DMS114 treated with DMSO at 0.1 percent for 48 hours (cell line): ENCODE measurements around the gene MYH14.
"Not testable (repeated sequence)": the region's sequence is repeated elsewhere in the genome, so short reads cannot be mapped to it uniquely, and the experiment has no call there.

Experiments
- DNase-seq: peaks from one replicate; lab custom pipeline; 2025; ENCODE audit not compliant: unreplicated experiment; lab: John Stamatoyannopoulos, UW

Gene MYH14

GRCh38 chr19:50223439-50223716 lies 20.0 kb downstream of the MYH14 start:
- DNase-seq: no peak

DNA sequence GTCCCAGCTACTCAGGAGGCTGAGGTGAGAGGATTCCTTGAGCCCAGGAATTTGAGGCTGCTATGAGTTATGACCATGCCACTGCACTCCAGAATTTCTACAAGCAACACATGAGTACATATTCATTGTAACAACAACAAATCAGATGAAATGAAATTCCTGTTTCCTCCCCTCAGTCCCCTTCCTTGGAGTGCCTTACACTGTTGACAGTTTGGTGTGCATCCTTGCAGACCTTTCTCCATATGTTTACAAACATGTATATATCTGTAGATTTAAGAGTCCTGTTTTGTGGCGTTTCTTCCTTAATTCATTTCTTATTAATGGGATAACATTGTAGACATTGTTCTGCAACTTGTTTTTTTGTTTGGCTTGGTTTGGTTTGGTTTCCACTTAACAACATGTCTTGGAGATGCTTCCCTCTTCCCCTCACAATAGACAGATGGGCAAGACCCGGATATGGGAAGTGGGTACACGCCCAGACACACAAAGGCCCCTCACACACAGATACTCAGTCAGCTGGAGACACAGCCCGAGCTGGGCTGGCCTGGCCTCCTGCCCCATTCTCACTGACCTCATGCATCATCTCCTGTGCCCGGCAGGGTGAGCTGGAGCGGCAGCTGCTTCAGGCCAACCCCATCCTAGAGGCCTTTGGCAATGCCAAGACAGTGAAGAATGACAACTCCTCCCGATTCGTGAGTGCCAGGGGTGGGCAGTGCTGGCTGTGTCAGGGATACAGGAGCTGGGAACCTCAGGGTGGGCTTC lies 21.7 kb downstream of the MYH14 start:
- DNase-seq: no peak

- DNase-seq: no peak
Observed at GRCh38 chr19:50226536-50226935, 23.1 kb downstream of the MYH14 start.

DNA sequence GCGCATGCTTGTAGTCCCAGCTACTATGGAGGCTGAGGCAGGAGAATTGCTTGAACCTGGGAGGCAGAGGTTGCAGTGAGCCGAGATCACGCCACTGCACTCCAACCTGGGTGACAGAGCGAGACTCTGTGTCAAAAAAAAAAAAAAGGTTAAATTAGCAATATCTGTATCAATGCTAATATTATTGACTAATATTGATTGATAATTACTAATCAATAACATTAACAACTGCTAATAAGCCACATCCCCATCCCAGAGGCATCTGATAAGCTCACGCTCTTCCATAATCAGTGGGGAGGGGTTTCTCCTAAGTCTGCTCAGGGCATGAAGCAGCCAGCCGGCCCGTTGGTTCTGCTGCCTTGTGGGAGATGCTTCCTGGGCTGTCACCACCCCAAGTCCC lies 24.7 kb downstream of the MYH14 start:
- DNase-seq: not testable (repeated sequence)

DNA sequence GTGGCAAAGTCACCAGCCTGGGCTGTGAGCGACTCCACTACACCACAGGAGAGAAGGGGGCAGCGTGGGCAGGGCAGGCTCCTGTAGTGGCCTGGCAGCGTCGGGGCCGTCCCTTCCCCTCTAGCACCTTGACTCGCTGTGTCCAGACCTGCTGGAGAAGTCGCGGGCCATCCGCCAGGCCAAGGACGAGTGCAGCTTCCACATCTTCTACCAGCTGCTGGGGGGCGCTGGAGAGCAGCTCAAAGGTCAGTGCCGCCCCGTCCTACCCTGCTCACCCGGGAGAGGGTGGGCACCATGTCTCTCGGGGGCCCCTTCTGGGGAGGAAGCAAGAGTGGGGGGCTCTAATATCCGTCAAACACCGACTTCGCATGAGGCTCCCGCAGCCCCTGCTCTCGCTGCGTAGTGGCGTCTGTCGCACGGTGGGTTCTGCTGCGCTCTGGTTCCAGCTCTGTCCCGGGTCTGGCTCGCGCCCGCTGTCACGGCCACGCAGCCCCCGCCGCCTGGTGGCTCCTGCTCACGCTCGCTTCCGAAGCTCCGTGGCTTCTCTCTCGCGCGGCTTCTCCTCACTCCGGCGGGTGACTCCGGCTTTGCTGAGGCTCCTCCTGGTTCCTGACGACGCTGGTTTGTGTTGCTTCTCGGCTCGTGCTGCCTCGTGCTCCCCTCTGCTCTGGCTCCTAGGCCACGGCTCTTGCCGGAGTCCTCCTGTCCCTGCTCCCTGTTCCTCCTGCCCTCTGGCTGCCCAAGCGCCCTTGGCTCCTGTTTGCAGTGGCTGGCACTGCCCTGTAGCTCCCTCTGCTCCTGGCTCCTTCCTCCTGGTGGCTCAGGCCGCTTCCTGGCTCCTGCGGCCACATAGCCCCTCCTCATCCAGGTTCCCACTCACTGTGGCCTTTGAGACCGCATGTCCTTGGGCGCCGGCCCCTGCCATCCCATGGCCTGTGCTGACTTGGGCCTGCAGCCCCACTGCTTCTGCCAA lies 27.2 kb downstream of the MYH14 start:
- no peak for DNase-seq

DNA sequence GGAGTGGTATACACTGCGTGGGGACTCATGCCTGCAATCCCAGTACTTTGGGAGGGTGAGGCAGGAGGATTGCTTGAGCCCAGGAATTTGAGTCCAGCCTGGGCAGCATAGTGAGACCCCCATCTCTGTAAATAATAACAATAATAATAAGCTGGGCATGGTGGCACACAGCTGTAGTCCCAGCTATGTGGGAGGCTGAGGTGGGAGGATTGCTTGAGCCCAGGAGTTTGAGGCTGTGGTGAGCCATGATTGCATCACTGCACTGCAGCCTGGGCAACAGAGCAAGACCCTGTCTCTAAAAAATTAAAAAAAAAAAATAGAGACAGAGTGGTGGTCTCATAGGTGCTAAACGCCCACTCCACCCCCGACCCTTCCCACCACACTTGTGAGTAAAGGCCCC lies 28.0 kb downstream of the MYH14 start:
- not testable (repeated sequence) for DNase-seq

GRCh38 chr19:50231821-50232220 lies 28.4 kb downstream of the MYH14 start:
- DNase-seq: no peak

- DNase-seq: no peak
Observed at GRCh38 chr19:50232600-50232999, 29.2 kb downstream of the MYH14 start.

DNA sequence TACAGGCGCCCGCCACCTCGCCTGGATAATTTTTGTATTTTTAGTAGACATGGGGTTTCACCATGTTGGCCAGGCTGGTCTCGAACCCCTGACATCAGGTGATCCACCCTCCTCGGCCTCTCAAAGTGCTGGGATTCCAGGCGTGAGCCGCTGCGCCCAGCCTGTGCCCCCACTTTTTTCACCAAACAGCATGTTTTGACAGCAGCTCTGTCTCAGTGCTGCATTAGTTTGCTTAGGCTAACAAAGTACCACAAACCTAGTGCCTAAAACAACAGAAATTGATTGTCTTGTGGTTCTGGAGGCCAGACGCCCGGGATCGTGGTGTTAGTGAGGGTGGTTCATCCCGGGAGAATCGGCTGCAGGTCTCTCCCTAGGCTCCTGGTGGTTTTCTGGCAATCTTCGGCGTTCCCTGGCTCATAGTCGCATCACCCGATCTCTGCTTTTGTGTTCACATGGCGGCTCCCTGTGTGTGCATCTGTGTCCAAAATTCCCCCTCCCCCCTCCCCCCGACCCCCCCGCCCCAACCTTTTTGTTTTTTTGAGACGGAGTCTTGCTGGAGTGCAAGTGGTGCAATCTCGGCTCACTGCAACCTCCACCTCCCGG lies 30.0 kb downstream of the MYH14 start:
- DNase-seq: no peak

GRCh38 chr19:50237493-50237892 lies 34.1 kb downstream of the MYH14 start:
- not testable (repeated sequence) for DNase-seq

GRCh38 chr19:50238043-50238442 lies 34.6 kb downstream of the MYH14 start:
- no peak for DNase-seq

DNA sequence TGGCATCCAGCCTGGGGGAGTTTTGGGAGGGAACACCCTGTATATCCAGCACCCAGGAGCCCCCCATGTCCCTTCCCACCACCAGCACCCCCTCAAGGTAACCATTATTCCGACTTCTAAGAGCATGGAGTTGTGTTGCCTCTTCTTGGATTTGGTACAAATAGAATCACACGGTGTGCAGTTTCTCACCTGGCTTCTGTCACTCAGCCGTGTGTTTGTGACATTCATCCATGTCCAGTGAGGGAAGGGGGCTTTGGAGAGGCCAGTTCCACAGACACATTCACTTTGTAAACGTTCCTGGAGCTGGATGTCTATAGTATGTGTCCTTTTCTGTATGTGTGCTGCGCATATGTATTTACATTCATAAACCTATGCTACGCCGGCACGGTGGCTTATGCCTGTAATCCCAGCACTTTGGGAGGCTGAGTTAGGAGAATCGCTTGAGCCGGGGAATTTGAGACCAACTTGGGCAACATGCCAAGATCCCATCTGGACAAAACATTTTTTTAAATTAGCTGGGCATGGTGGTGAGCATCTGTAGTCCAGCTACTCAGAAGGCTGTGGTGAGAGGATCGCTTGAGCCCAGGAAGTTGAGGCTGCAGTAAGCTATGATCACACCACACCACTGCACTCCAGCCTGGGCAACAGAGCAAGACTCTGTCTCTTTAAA lies 36.6 kb downstream of the MYH14 start:
- DNase-seq: no peak

GRCh38 chr19:50242581-50242980 lies 39.2 kb downstream of the MYH14 start:
- no peak for DNase-seq

DNA sequence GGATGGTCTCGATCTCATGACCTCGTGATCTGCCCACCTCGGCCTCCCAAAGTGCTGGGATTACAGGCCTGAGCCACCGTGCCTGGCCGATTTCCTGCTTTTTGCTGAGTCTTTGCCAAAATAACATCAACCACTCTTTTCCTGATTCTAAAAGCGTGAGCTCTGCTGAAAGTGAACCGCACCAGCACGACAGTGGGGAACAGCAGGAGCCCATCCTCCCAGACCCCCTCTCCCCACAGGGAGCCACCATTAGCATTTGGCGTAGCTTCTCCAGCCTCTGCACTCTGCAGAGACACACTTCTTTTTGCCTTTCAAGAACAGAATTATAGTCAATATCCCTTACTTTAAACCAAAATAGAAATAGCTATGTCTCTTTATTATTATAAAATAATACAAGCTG lies 41.3 kb downstream of the MYH14 start:
- DNase-seq: no peak

- DNase-seq: no peak
Observed at GRCh38 chr19:50248413-50248812, 45.0 kb downstream of the MYH14 start.

- DNase-seq: no peak
Observed at GRCh38 chr19:50248826-50249225, 45.4 kb downstream of the MYH14 start.

GRCh38 chr19:50249636-50250035 lies 46.2 kb downstream of the MYH14 start:
- DNase-seq: no peak

GRCh38 chr19:50250450-50251136 lies 47.2 kb downstream of the MYH14 start:
- no peak for DNase-seq

DNA sequence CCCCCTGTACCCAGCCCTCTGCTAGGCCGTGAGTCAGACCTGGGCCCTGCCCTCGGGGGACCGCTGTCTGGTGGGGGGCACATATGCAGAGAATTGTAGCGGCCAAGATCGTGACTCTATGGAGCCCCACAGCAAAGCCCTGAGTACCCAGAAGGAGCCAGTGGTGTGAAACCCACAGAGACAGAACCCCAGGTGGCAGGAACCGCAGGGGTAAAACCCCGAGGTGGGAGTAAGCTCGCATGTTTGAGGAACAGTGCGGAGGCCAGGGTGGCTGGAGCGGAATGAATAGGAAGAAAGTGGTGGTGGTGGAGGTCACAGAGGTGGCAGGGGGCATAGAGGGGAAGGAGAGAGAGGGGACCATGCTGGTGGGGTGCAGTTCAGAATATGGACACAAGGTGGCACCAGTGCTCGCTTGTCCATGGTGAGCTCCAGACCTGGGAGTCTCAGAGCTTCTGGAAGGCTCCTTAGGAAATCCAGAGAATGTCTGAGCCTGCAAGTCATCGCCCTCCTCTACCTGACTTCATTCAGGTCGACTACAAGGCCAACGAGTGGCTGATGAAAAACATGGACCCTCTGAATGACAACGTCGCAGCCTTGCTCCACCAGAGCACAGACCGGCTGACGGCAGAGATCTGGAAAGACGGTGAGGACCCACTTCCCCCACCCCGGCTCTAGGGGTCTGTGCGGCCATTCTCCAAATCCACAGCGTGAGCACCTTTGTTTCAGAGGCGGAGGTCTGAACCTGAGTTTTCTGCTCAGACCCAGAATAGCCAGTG lies 48.9 kb downstream of the MYH14 start:
- no peak for DNase-seq

- DNase-seq: no peak
Observed at GRCh38 chr19:50252887-50253268, 49.5 kb downstream of the MYH14 start.
